NCI-H1092 (cell line): ENCODE measurements around the gene LRRC32.

Source experiments
- DNase-seq: peaks from one replicate; lab custom pipeline; 2025; lab: John Stamatoyannopoulos, UW

LRRC32 gene, protein sequence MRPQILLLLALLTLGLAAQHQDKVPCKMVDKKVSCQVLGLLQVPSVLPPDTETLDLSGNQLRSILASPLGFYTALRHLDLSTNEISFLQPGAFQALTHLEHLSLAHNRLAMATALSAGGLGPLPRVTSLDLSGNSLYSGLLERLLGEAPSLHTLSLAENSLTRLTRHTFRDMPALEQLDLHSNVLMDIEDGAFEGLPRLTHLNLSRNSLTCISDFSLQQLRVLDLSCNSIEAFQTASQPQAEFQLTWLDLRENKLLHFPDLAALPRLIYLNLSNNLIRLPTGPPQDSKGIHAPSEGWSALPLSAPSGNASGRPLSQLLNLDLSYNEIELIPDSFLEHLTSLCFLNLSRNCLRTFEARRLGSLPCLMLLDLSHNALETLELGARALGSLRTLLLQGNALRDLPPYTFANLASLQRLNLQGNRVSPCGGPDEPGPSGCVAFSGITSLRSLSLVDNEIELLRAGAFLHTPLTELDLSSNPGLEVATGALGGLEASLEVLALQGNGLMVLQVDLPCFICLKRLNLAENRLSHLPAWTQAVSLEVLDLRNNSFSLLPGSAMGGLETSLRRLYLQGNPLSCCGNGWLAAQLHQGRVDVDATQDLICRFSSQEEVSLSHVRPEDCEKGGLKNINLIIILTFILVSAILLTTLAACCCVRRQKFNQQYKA

DNA sequence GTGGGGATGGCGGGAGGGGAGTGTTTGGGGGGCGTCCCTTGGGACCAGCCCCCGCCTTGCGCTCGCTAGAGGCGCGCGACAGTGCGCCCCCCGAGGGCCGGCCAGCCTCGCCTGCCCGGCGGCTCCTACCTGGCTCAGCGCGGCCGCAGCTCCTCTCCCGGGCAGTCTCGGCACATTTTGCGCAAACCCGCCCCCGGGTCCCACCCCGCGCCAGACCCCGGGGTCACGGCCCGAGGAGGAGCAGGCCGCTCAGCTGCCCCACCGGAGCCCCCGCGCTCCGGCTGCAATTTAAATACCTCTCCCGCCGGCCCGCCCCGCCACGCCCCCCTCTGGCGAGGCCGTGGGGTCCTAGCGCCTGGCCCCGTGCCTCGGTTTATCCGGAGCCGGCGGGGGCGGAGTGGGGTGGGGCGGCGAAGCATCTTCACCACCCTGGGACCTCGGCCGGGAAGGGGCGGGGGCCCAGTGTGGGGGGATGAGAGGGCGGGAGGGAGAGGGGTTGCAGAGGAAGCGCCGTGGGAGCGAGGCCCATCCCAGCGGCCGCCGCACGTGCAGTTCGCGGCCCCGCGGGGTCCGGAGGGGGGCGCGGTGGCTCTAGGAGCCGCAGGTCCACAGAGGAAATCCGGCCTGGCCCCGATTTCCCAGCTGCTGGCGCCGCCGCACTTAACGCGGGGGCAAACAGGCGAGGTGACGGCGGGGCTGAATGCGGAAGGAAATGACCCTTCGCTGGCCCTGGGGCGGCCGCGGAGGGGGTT lies at the start of gene LRRC32:
Gene LRRC32, minus strand, starts transcription at position 263 of the 752 bp plus-strand sequence. CDS start 4,793 bp downstream, outside the sequence.
- DNase-seq = no peak

- no peak for DNase-seq
Measured at GRCh38 chr11:76719686-76720085, 49.1 kb upstream of the LRRC32 start.

GRCh38 chr11:76719281-76719680 lies 48.7 kb upstream of the LRRC32 start:
- DNase-seq = no peak

DNA sequence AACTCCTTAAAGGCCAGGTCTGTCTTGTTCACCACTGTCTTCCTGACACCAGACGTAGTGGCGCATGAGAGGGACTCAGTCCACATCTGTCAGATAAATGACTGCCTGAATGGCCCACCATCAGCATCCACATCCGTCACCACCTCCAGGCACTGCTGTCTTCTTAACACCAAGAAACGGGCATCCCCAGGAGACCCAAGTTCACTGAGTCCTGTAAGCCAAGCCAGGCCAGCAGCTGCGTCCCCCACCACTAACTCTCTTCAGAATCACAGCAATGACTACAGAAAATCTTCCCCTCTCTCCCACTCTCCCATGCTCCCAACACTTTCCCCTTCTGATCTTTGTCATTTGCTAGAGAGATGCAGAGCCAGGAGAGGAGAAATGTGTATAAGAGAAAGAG lies 47.3 kb upstream of the LRRC32 start:
- no peak for DNase-seq

- no peak for DNase-seq
Measured at GRCh38 chr11:76717369-76717768, 46.8 kb upstream of the LRRC32 start.

DNA sequence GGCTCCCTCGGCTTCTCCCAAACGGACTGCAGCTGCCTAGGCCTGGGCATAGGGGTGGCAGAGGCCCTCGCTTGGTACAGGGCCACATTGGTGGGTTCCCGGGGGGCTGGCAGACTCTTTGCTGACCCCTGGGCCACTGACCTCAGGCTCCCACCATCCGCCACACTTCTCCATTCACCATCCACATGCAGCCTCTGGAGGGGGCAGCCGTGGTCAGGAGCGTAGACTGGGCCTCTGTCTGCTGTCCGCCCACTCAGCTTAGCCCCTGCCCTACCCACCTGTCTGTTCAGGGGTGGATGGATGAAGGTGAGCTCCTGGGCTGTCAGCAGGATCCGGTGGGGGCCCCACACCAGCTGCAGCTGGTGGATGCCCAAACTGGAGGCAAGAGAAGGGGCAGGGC lies 45.7 kb upstream of the LRRC32 start:
- no peak for DNase-seq

GRCh38 chr11:76714493-76714892 lies 43.9 kb upstream of the LRRC32 start:
- no peak for DNase-seq

- DNase-seq = no peak
Measured at GRCh38 chr11:76713499-76713898, 43.0 kb upstream of the LRRC32 start.

DNA sequence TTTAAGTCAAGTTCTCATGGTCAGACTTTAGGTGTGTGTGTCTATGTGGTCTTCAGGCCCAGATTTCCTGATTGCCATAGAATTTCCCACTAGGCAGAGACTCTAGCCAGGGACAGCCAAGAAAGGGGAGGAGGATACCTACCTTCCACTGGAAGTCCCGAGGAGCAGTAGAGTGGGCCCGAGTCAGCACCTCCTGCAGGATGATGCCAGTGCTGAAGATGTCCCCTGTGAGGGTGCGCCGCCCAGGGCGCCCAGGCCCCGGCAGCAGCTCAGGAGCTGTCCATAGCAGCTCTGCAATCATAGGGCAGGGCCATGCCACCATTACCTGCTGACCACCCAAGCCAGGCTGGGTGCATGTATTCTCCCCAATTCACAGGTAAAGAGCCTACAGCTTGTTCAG lies 41.6 kb upstream of the LRRC32 start:
- no peak for DNase-seq

DNA sequence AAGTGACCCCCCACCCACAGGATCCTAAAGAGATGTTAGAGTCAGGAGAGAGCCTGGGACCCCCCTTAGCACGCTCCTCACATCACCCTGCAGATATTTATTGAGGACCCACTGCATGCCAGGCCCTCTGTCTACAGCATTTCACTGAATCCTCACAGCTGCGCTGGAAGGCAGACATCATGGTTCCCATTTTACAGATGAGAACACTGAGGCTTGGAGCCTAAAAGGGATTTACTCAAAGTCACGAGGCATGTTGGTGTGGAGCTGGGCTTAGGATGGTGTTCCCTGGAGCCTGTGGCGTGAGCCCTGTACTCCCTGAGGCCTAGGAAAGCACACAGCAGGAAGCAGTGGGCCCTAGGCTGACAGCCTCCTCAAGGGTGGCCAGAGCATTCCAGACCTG lies 39.2 kb upstream of the LRRC32 start:
- DNase-seq = no peak

DNA sequence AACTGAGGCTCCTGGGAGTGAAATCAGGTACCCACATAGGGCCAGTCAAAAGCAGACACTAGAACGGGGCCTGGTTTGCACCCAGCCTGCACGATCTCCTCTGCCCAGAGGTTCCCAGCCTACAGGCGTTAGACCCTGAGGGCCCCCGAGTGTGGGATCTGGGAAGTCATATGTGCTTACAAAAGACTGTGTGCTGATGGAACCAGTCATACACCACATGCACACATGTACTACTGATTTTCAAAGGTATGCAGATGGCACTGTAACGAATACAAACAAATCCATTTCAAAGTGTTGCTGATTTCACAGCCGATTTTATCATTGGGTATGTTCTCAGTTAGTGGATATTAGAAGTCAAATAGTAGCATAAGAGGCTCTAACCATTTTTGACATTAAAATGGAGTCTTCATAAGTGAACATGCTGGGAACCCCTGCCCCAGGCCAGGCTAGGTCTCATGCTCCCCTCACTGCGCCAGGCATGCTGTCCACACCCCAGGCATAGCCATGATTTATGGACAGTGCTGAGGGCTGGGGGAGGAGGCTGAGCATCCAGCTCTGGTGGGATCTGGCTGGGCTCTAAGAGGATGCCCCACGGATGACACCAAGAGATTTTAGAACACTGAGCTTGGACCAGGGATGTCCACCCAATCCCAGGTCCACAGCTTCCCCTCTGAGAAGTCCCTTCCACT lies 38.6 kb upstream of the LRRC32 start:
- no peak for DNase-seq

DNA sequence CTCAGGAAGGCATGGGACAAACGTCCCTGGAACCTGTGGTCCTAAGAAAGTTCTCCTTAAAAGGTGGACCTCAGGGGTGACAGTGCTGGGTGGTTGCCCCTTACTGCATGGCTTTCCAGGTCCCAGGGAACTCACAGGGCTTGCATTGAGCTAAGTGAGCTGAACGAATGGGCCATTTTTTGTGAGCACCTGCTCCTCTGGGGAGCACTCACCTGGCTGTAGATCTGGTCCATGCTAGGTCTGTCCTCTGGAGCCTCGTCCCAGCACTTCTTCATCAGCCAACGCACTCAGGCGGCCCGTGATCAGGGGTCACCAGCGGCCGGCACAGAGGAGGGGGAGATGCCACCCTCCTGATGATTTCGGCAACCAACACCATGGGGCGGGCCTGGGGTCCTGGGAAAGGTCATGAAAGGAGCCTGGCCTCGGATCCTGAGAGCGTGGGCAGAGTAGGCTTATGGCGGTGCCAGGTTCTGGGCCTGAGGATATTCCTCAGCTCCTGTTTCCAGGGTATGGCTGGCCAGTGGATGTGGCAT lies 36.8 kb upstream of the LRRC32 start:
- DNase-seq = no peak

GRCh38 chr11:76706667-76707066 lies 36.1 kb upstream of the LRRC32 start:
- no peak for DNase-seq

GRCh38 chr11:76705826-76706225 lies 35.3 kb upstream of the LRRC32 start:
- no peak for DNase-seq

- no peak for DNase-seq
Measured at GRCh38 chr11:76704171-76704948, 33.8 kb upstream of the LRRC32 start.

DNA sequence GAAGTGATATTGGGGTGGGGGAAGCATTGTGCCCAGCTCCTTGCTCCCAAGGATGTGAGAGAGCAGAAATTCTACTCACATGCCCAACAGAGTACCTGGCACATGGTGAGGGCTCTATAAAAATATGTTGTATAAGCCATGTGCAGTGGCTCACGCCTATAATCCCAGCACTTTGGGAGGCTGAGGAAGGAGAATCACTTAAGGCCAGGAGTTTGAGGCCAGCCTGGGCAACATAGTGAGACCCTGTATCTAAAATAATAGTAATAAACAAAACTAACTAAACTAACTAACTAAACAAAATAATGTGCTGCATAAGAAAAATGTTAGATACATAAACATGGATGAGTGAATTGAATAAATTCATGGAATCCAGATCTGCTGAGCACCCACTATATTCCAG lies 33.2 kb upstream of the LRRC32 start:
- DNase-seq = no peak

DNA sequence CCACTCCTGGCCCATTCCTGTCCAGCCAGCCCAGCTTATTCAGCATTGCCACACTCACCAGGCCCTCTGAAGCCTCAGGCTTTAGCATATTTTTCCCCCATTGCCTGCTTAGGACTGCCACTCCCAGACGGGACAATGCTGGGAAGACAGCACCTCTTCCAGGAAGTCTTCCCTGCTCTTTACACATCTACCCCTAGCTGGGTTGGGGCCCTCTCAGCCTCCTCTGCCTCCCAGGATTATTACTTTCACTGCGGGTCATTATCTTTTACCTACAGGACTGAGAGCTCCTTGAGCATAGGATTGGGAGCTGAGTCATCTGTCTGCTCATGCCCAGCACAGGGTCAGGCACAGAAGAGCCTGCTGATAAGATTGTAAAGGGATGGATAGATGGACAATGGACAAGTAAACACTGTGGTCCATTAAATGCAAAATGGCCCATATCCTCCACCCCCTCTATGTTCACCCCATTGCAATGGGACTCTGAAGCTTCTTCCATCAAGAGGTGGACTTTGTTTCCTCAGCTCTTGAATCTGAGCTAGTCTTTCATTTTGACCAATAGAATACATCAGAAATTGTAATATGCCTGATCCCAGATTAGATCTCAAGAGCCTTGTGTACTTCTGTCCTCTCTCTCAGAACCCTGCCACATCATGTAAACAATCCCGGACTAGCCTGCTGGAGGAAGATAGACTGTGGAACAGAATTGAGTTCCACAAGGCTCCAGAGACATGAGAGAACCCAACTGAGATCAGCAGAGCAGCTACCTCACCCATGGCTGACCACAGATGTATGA lies 32.0 kb upstream of the LRRC32 start:
- DNase-seq = no peak

DNA sequence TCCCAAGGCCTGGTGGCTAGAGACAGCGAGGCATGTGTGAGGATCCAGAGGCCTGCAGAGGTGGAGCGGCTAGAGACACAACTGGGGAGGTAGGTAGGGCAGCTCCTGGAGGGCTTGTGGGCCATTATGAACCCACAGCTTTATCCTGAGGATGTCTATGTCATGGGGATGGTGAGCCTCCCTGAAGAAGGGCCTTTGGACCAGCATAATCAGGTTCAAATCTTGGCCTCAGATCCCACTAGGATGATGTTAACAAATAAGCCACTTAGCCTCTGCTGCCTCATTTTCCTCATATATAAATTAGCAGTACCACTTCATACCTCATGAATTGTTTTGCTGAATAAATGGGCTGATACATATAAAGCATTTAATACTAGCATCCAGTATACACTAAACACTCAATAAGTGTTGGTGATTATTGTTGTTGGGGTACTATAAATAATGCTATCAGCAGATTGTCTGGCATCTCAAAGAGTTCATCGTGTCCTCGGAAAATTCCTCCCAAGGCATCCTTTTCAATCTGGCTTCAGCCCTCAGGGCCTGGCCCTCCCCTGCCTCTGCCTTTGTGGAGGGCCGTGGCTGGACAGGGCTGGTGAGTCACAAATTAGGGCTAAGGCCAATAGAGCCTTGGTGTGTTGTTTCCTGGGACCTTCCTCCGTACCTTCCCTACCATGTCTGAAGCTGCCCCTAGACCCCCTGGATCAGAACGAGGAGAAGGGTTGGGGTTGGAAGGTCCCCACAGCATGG lies 30.9 kb upstream of the LRRC32 start:
- no peak for DNase-seq
